Kasumi-1 (cell line): ENCODE measurements around the gene CPEB3.

ENCODE experiments used
- DNase-seq, 2 experiments: peaks; one replicate each; lab custom pipeline; 2025; lab: John Stamatoyannopoulos, UW

The CPEB3 gene

DNA sequence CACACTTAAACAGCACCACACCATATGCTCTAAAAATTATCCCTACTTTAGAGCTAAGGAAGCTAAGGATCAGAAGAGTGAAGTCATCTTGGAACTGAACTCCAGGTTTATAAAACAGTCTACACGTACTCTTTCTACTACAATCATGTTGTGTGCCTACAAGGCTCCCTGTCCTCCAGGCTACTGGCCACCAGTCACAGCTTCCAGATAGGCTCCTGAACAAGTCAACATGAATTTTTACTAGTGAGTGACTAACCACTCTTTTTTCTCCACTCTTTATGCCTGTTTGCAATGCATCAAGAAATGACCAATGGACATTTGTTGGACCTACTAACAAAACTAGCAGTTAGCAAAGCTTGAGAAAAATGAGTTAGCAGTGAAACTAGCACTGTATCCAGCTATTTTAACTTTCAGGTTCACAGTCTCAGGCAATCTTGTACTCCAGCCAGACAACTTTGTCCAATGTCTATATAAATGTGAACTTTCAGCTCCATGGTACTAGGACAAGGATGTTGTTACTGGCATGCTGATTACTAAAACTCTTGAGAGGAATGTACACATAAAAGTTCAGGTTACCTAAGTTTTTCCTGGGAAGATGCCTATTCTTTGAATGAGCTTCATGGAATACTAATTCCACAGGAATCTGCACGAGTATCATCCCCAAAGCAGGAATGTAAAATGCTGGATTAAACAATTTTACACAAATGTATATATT lies 187.3 kb downstream of the CPEB3 start:
- no peak for DNase-seq

- no peak for DNase-seq
These were observed 188.2 kb downstream of the CPEB3 start for GRCh38 chr10:92102601-92103213.

- DNase-seq = no peak
These were observed 195.9 kb downstream of the CPEB3 start for GRCh38 chr10:92094960-92095359.

- no peak for DNase-seq
These were observed 198.9 kb downstream of the CPEB3 start for GRCh38 chr10:92091965-92092364.

- peak; percentile 92 to 98 for DNase-seq
These were observed 203.0 kb downstream of the CPEB3 start for GRCh38 chr10:92087750-92088395.

GRCh38 chr10:92082583-92083280 lies 208.1 kb downstream of the CPEB3 start:
- peak in 1 of 2 experiments; percentile 30 for DNase-seq

DNA sequence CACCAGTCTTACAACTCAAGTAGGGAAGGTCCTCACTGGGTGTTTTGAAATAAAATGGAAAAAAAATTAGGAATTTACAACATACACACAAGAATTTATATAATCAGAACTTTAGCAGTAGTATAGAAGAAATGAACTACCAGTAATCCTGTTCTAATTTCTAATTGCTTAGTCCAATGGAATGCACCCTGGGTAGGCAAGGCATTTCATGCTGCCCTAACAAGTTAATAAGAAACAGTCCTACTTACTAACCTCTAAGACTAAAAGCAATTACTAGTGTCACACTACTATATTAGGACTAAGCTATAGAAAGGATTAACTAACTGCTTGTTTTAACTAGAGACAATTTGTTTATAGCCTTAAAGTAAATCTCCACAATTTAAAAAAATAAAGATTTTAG lies 209.2 kb downstream of the CPEB3 start:
- no peak for DNase-seq

DNA sequence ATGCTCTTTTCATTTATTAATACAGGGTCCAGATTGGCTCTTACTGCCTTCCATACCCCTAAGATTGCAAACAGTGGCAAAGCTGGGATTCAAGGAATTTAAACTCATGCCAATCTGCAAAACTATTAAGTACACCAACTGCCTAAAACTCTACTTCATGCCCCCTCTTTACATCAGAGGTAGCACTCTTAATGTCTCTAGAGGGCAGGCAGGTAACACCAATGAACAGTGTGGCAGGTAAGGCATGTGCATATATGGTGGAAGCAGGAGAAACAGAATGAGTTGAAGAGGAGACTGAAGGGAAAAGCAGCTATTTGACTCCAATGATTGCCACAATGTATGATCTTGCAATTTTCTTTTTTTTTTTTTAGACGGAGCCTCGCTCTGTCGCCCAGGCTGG lies 210.6 kb downstream of the CPEB3 start:
- no peak for DNase-seq

DNA sequence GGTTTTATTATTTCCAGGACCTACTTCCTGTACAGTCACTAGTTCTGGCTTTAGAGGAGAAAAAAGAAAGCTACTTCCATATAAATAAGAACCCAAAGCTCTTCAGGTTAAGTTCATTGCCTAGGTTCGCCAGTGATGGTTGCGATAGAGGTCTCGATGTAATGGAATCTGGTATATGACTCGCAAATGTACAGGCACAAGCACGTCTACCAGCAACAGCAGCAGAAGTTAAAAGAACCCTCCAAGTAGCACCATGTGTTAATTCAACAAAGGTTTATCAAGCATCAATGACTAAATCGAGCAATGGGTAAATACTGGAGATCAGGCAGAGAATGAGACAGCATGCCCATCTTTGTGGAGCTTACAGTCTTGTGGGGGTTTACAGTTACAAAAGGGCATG lies 211.9 kb downstream of the CPEB3 start:
- DNase-seq = no peak

GRCh38 chr10:92076722-92077121 lies 214.2 kb downstream of the CPEB3 start:
- DNase-seq = no peak

- DNase-seq = no peak
These were observed 215.0 kb downstream of the CPEB3 start for GRCh38 chr10:92075829-92076228.

GRCh38 chr10:92074126-92074887 lies 216.6 kb downstream of the CPEB3 start:
- DNase-seq = peak; percentile 54 to 61

DNA sequence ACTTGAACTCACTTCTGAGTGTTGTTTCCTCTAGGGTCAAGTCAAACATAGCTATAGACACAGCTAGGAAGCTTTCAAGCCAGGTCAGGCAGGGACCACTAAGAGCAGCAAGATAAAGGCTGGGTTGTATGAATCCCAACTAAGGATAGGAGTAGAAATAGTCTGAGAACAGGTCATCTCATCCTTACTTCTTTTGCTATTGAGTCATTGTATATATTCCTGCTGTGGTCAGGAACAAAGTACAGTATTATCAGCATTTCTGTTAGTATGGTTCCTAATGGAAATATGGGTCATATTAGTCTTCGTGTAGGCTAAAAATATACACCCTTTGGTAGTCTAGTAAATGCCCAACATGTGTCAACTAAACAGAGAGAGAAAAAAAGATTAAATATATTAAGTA lies 222.0 kb downstream of the CPEB3 start:
- DNase-seq = no peak

GRCh38 chr10:92066386-92066785 lies 224.5 kb downstream of the CPEB3 start:
- no peak for DNase-seq

GRCh38 chr10:92064506-92064905 lies 226.4 kb downstream of the CPEB3 start:
- DNase-seq = no peak

DNA sequence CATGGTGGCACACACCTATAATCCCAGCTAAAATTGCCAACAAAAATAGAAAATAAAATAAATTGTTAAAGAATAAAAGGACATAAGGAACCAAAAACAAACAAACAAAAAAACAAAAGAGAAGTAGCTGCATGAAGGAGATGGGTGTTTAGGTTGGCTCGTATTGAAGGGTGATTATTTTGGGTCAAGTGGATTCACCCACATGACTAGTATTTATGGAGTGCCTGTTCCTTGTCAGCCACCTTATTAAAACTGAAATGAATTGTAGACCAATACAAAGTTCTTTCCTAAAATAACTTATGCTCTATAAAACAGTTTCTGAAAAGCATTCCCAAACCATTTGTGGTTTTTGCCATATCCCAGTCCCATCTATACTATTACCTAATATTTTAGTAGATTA lies 228.6 kb downstream of the CPEB3 start:
- no peak for DNase-seq

DNA sequence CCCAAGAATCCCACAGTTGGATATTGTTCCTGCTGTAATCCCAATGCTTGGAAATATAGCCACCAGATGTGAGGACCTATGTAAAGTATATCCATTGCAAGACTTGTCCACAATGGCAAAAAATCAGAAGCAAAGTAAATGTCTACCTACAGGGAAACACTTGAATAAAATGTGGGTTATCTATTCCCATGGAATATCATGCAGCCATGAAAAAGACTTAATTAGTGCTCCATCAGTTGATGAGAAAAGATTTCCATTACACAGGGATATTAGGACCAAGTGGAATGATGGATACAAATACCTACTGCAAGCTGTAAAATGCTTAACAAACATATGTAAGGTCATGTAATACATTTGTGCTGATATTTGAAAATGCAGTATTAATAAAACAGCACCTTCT lies 236.1 kb downstream of the CPEB3 start:
- DNase-seq = no peak

- no peak for DNase-seq
These were observed 238.1 kb downstream of the CPEB3 start for GRCh38 chr10:92052741-92053140.

DNA sequence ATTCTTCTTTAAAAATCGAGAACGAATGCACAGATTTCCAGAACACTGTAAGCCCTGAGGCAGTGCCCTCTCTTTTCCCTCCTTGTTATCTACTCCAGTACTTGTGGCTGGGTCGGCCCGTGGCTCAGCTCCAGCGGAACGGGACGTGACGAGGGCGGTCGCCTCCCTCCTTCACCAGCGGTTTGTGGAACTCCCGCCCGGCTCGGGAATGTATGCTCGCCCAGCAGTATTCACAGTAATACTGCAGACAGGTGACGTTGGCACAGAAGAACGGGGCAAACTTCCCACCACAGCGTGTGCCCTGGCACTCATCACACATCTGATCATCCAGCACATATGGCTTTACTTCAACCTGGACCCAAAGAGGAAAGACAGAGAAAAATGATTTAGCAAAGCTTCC lies 238.8 kb downstream of the CPEB3 start:
- no peak for DNase-seq

GRCh38 chr10:92047215-92047614 lies 243.7 kb downstream of the CPEB3 start:
- DNase-seq = no peak

DNA sequence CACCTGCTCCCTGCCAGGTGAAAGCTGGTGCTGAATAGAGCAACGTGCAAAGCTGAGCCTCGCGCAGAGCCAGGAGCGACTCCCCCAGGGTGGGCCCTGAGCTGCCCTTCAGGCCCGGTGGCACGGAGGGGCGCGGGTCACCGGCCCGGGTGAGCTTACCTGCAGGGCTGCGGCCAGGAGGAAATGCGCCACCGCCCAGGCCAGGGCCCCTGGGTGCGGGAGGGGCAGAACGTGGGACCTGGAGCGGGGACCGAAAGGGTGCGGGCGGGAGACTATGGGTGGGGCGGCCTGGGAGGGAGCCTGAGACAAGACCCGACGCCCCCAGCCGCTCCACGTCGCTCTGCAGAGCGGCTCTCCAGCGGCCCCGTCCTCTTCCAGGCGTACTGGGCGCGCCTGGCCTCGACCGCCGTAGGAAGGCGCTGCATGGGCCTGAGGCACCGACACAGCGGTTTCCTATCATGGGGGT lies 245.2 kb downstream of the CPEB3 start:
- no peak for DNase-seq

DNA sequence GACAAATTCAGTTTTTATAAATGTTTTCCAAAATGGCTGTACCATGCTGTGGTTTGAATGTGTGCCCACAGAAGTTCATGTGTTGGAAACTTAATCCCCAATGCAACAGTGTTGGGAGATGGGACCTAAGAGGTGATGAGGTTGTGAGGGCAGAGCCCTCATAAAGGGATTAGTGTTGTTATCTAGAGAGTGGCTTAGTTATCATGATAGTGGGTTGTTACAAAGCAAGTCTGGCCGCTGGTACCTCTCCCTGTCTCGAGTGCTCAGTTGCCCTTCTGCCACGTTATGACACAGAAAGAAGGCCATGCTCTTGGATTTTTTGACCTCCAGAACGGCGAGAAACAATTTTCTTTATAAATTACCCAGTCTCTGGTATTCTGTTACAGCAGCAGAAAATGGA lies 248.3 kb downstream of the CPEB3 start:
- DNase-seq = no peak
